Peyer's patch (tissue), 4 donors: ENCODE data around the gene EDARADD. TPM values are rescaled to one million over a fixed set of nuclear protein-coding genes. Genes with fewer than 3 reads are reported as not detected.

Experiments used
- DNase-seq, 3 donors: peaks; one replicate each; pipeline ENCODE4 v3.0.0-alpha.2; 2017 to 2019
- H3K27ac ChIP-seq, 4 donors: fragments of 200-600 bp; sonication (generic); one replicate each; pipeline ENCODE4 v1.5.1; 2016 to 2019
- H3K27me3 ChIP-seq, 2 donors: fragments of 200-600 bp; sonication (generic); one replicate each; pipeline ENCODE4 v1.5.1; 2019
- H3K36me3 ChIP-seq, 3 donors: fragments of 200-600 bp; sonication (generic); one replicate each; pipeline ENCODE4 v1.5.1; 2016 to 2019
- H3K4me1 ChIP-seq, 4 donors: fragments of 200-600 bp; sonication (generic); one replicate each; pipeline ENCODE4 v1.5.1; 2016 to 2019
- H3K4me3 ChIP-seq, 4 donors: fragments of 200-600 bp; sonication (generic); 1 replicate in 3 of 4; 2 replicates in 1 of 4; pipeline ENCODE4 v1.5.1; 2016 to 2019; ENCODE audit warnings: mild to moderate bottlenecking in 1 of 4
- H3K9me3 ChIP-seq, 4 donors: fragments of 200-600 bp; sonication (generic); one replicate each; pipeline ENCODE4 v1.5.1; 2016 to 2019; ENCODE audit warnings: mild to moderate bottlenecking in 1 of 4
- CTCF ChIP-seq, 6 experiments: fragments of 450-650 bp in 4 of 6; fragments of 200-600 bp in 2 of 6; sonication (generic) in 1 of 6; IDR thresholded peaks; one replicate each; pipeline ENCODE4 v1.5.1; 2017 to 2019; ENCODE audit warnings: antibody characterized with exemption in 6 of 6, mild to moderate bottlenecking in 3 of 6, moderate library complexity in 1 of 6
- POLR2A ChIP-seq, 2 donors: fragments of 450-650 bp; IDR thresholded peaks; one replicate each; pipeline ENCODE4 v1.5.1; 2017; ENCODE audit warnings: antibody characterized with exemption in 2 of 2, mild to moderate bottlenecking in 2 of 2, moderate library complexity in 2 of 2
- total RNA-seq, 4 donors: library from RNA; depleted of rRNA; stranded (reverse); fragments of >200 nt; gene quantifications; one replicate each; pipeline ENCODE4 v1.1.0, GENCODE V29; 2016

The EDARADD gene
- total RNA-seq, 4 donors from 2014 or later, result not detected

- Histone ChIP-seq H3K27me3 (peaks cover 0 to 8% of the 10 kb centered on the region in 2 donors), H3K9me3 (no peaks in the 10 kb centered on the region), H3K27ac (no peak overlapping the region), H3K4me1 (peaks cover 0 to 12% (median 0%) of the 10 kb centered on the region in 4 donors), H3K4me3 (no peak overlapping the region), H3K36me3 (no peaks in the 10 kb centered on the region)
- TF ChIP-seq CTCF (IDR thresholded peaks at IDR 0.05) (no peak), POLR2A (IDR thresholded peaks at IDR 0.05) (no peak)
- no peak for DNase-seq
Observed at GRCh38 chr1:236400061-236400603, 6.0 kb downstream of the EDARADD start.

GRCh38 chr1:236401698-236402097 lies 7.6 kb downstream of the EDARADD start:
- Histone ChIP-seq H3K27me3 (no peaks in the 10 kb centered on the region), H3K9me3 (no peaks in the 10 kb centered on the region), H3K27ac (no peak overlapping the region), H3K36me3 (no peaks in the 10 kb centered on the region), H3K4me1 (no peaks in the 10 kb centered on the region), H3K4me3 (no peak overlapping the region)
- DNase-seq, result no peak
- TF ChIP-seq POLR2A (IDR thresholded peaks at IDR 0.05) (no peak), CTCF (IDR thresholded peaks at IDR 0.05) (no peak)

GRCh38 chr1:236403905-236404696 lies 10.0 kb downstream of the EDARADD start:
- no peaks in the 10 kb centered on the region for H3K9me3 ChIP-seq

GRCh38 chr1:236407059-236407458 lies 13.0 kb downstream of the EDARADD start:
- Histone ChIP-seq H3K36me3 (no peaks in the 10 kb centered on the region), H3K27me3 (no peaks in the 10 kb centered on the region), H3K27ac (no peak overlapping the region), H3K9me3 (no peaks in the 10 kb centered on the region), H3K4me3 (no peak overlapping the region), H3K4me1 (no peaks in the 10 kb centered on the region)
- DNase-seq, result no peak
- no peak for TF ChIP-seq POLR2A (IDR thresholded peaks at IDR 0.05)
- no peak for TF ChIP-seq CTCF (IDR thresholded peaks at IDR 0.05)

More at GRCh38 chr1:236403905-236404696, 10.0 kb downstream of the EDARADD start:
- TF ChIP-seq CTCF (IDR thresholded peaks at IDR 0.05), result no peak
- no peak for TF ChIP-seq POLR2A (IDR thresholded peaks at IDR 0.05)
- no peaks in the 10 kb centered on the region for H3K27me3 ChIP-seq
- H3K36me3 ChIP-seq, result no peaks in the 10 kb centered on the region
- no peak overlapping the region for H3K27ac ChIP-seq
- no peaks in the 10 kb centered on the region for H3K4me1 ChIP-seq
- no peak overlapping the region for H3K4me3 ChIP-seq
- DNase-seq, result no peak

- H3K27ac ChIP-seq, result no peak overlapping the region
- no peak overlapping the region for H3K4me3 ChIP-seq
- H3K9me3 ChIP-seq, result no peaks in the 10 kb centered on the region
- no peaks in the 10 kb centered on the region for H3K27me3 ChIP-seq
- TF ChIP-seq CTCF (IDR thresholded peaks at IDR 0.05), result no peak
- no peak for TF ChIP-seq POLR2A (IDR thresholded peaks at IDR 0.05)
- H3K4me1 ChIP-seq, result no peaks in the 10 kb centered on the region
- no peak for DNase-seq
- no peaks in the 10 kb centered on the region for H3K36me3 ChIP-seq
Observed at GRCh38 chr1:236413688-236414087, 19.6 kb downstream of the EDARADD start.
